ENCODE results near the gene IGSF3.
"Not testable (repeated sequence)": the region's sequence is repeated elsewhere in the genome, so short reads cannot be mapped to it uniquely, and the experiment has no call there.

The IGSF3 gene

GRCh38 chr1:116664978-116665371 lies 2.6 kb downstream of the IGSF3 start:
- in situ Hi-C loops (cut with MboI; ENCODE audit: low sequenced_read_pairs) = no loop called here

- in situ Hi-C loops (cut with MboI; ENCODE audit: low sequenced_read_pairs) = no loop called here
Measured at GRCh38 chr1:116664366-116664977, 3.1 kb downstream of the IGSF3 start.

GRCh38 chr1:116663821-116664220 lies 3.7 kb downstream of the IGSF3 start:
- in situ Hi-C loops (cut with MboI; ENCODE audit: low sequenced_read_pairs) = no loop called here

GRCh38 chr1:116661633-116662032 lies 5.9 kb downstream of the IGSF3 start:
- in situ Hi-C loops (cut with MboI; ENCODE audit: low sequenced_read_pairs) = no loop called here

GRCh38 chr1:116658645-116659044 lies 8.9 kb downstream of the IGSF3 start:
- in situ Hi-C loops (cut with MboI; ENCODE audit: low sequenced_read_pairs) = not testable (repeated sequence)

GRCh38 chr1:116657836-116658235 lies 9.7 kb downstream of the IGSF3 start:
- in situ Hi-C loops (cut with MboI; ENCODE audit: low sequenced_read_pairs) = not testable (repeated sequence)

GRCh38 chr1:116654351-116654750 lies 13.2 kb downstream of the IGSF3 start:
- in situ Hi-C loops (cut with MboI; ENCODE audit: low sequenced_read_pairs) = no loop called here

- in situ Hi-C loops (cut with MboI; ENCODE audit: low sequenced_read_pairs) = not testable (repeated sequence)
Measured at GRCh38 chr1:116652598-116652997, 14.9 kb downstream of the IGSF3 start.

GRCh38 chr1:116650781-116651180 lies 16.8 kb downstream of the IGSF3 start:
- in situ Hi-C loops (cut with MboI; ENCODE audit: low sequenced_read_pairs) = not testable (repeated sequence)

- in situ Hi-C loops (cut with MboI; ENCODE audit: low sequenced_read_pairs) = not testable (repeated sequence)
Measured at GRCh38 chr1:116649041-116649440, 18.5 kb downstream of the IGSF3 start.

GRCh38 chr1:116648325-116648724 lies 19.2 kb downstream of the IGSF3 start:
- in situ Hi-C loops (cut with MboI; ENCODE audit: low sequenced_read_pairs) = not testable (repeated sequence)

GRCh38 chr1:116647186-116647585 lies 20.3 kb downstream of the IGSF3 start:
- in situ Hi-C loops (cut with MboI; ENCODE audit: low sequenced_read_pairs) = not testable (repeated sequence)

- in situ Hi-C loops (cut with MboI; ENCODE audit: low sequenced_read_pairs) = not testable (repeated sequence)
Measured at GRCh38 chr1:116646673-116647170, 20.8 kb downstream of the IGSF3 start.

GRCh38 chr1:116645802-116646672 lies 21.5 kb downstream of the IGSF3 start:
- in situ Hi-C loops (cut with MboI; ENCODE audit: low sequenced_read_pairs) = not testable (repeated sequence)

- in situ Hi-C loops (cut with MboI; ENCODE audit: low sequenced_read_pairs) = not testable (repeated sequence)
Measured at GRCh38 chr1:116644993-116645392, 22.5 kb downstream of the IGSF3 start.

- in situ Hi-C loops (cut with MboI; ENCODE audit: low sequenced_read_pairs) = not testable (repeated sequence)
Measured at GRCh38 chr1:116644096-116644495, 23.4 kb downstream of the IGSF3 start.

- in situ Hi-C loops (cut with MboI; ENCODE audit: low sequenced_read_pairs) = not testable (repeated sequence)
Measured at GRCh38 chr1:116643281-116643751, 24.2 kb downstream of the IGSF3 start.

GRCh38 chr1:116642311-116643280 lies 24.9 kb downstream of the IGSF3 start:
- in situ Hi-C loops (cut with MboI; ENCODE audit: low sequenced_read_pairs) = not testable (repeated sequence)

- in situ Hi-C loops (cut with MboI; ENCODE audit: low sequenced_read_pairs) = not testable (repeated sequence)
Measured at GRCh38 chr1:116637583-116637982, 29.9 kb downstream of the IGSF3 start.

- in situ Hi-C loops (cut with MboI; ENCODE audit: low sequenced_read_pairs) = not testable (repeated sequence)
Measured at GRCh38 chr1:116636584-116636983, 30.9 kb downstream of the IGSF3 start.

GRCh38 chr1:116634386-116634785 lies 33.1 kb downstream of the IGSF3 start:
- in situ Hi-C loops (cut with MboI; ENCODE audit: low sequenced_read_pairs) = not testable (repeated sequence)

Data from HL-60/S4 (cell line).